DMS153 treated with DMSO at 0.1 percent for 48 hours (cell line): ENCODE results near the gene RASGRP2.

Experiments
- DNase-seq: peaks from one replicate; lab custom pipeline; 2025; ENCODE audit not compliant: unreplicated experiment; lab: John Stamatoyannopoulos, UW

The RASGRP2 gene

DNA sequence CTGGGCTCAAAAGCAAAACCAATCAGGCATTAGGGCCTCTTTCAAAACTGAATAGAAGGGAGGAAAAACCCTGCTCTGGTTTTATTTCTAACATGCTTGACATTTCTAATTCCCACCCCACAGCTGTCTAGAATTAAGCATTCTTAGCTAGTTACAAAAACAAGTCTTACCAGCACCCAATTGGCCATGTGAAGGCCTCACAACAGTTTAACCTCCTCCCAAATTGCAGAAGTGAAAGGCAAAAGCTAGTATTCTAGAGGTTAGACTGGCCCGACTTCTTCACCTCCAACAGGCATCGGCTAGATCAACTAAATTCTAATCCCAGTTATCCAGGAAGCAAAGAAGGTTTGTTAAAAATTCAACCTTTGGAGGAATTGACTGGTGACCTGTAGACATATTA, 27.9 kb upstream of the RASGRP2 start:
- no peak for DNase-seq

- DNase-seq = no peak
These were observed 26.2 kb upstream of the RASGRP2 start for GRCh38 chr11:64770120-64770519.

GRCh38 chr11:64769283-64769682, 25.3 kb upstream of the RASGRP2 start:
- DNase-seq = no peak

GRCh38 chr11:64768300-64768694, 24.4 kb upstream of the RASGRP2 start:
- no peak for DNase-seq

DNA sequence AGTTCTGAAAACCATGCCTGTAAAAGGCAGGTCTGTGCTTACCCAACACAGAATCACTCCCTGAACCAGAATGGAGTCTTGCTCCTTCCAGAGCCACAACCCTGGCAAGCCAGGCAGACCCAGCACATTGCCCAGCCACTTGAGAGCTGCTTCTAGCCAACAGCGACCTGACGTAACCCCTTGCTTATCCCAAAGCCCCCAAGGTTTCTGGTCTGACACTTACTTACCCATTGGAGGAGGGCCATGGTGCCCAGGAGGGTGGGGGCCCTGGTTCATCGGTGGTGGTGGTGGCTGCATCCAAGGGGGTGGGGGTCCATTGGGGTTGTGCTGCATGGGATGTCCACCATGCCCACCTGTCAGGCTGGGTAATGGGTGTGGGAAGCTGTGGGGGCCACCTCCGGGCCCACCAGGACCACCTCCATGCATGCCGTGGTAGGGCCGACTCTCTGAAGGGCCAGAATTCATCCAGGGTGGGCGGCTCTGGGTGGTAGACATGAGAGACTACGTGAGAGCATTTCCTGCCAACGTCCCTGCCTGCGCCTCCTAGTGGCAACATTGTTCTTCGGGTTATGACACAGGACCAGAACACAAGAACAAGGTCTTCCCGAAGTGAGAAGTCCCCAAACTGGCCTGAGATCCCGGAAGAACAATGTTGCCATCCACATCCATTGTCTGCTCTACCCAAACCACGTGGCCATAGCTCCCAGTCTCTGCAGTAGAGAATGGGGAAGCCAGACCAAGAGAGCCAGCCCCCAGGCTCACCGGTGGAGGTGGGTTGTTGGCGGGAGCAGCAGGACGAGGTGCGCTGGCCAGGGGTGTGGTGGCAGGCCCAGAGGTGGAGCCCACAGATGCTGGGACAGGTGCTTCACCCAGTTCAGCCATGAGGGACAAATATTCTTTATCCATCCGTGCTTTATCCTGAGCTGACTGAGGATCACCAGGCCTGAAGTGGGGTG, 23.7 kb upstream of the RASGRP2 start:
- no peak for DNase-seq

DNA sequence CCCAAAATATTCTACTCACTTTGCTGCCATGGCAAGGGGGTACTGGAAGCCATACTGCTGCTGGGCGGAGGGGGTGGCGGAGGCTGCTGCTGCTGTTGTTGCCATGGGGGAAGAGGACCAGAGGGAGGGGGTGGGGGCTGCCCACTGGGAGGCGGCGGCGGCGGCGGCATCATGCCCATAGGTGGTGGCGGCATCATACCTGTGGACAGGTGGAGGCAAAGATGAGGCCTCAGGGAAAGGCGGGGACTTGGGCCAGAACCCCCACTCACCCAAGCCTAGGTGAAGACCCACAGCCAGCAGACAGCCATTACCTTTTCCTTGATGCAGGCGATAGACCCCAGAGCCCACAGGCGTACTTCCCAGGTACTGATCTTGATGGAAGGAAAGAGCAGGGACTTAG, 22.9 kb upstream of the RASGRP2 start:
- DNase-seq = no peak

GRCh38 chr11:64765851-64766665, 22.1 kb upstream of the RASGRP2 start:
- DNase-seq = no peak

GRCh38 chr11:64765291-64765850, 21.4 kb upstream of the RASGRP2 start:
- DNase-seq = no peak

- DNase-seq = no peak
These were observed 20.8 kb upstream of the RASGRP2 start for GRCh38 chr11:64764753-64765152.

DNA sequence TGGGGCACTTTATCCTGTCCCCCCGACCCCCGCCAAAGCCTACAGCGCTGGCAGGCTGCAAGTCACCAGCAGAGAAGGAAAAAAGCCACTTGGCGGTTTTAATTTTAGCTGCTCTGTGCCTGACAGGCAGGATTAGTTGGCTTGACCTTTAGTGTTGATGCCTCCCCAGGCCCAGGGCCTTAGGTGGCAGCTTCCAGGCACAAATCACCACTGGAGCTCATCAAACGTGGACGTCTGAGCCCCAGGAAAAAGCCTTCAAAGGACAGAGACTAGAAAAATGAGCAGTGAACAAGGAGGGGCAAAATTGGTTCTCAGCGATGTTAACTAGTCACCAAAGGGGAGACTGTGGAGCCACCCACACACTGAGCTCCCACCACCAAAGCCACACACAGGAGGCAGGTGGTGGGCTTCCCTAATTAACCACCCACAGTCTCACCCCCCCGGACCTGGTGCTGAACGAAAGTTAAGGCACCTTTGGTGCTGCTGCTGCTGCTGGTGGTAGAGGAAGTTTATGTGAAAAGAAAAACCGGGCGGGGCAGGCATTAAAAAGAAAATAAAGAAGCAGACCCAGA, 20.2 kb upstream of the RASGRP2 start:
- DNase-seq = no peak

- DNase-seq = no peak
These were observed 19.6 kb upstream of the RASGRP2 start for GRCh38 chr11:64763526-64764039.

- no peak for DNase-seq
These were observed 19.0 kb upstream of the RASGRP2 start for GRCh38 chr11:64762674-64763525.

- no peak for DNase-seq
These were observed 18.3 kb upstream of the RASGRP2 start for GRCh38 chr11:64762277-64762673.

DNA sequence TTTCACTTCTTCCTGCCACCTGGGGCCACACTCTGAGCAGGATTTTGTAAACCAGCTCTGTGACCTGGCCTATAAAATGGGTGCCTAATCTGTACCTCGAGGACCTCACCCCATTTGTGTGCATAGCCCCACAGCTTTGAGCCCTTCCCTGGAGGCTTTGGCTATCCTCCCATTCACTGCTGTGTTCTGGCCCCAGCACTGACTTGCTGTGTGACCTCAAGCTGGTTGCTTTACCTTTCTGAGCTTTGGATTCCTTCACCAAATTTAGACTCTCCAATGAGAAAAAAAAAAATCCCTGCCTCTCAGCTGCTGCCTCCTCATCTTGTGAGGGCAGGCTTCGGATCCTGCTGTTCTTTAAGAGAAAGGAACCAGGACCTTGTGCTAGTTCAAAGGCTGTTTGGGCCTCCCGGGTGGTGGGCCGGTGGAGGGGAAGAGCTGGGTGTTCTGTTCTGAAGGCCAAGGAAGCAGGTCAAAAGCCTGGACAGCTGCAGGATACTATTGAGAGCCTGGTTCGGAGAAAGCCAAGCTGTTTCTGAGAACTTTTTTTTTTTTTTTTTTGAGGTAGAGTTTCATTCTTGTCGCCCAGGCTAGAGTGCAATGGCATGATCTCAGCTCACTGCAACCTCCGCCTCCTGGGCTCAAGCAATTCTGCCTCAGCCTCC, 16.9 kb upstream of the RASGRP2 start:
- no peak for DNase-seq

DNA sequence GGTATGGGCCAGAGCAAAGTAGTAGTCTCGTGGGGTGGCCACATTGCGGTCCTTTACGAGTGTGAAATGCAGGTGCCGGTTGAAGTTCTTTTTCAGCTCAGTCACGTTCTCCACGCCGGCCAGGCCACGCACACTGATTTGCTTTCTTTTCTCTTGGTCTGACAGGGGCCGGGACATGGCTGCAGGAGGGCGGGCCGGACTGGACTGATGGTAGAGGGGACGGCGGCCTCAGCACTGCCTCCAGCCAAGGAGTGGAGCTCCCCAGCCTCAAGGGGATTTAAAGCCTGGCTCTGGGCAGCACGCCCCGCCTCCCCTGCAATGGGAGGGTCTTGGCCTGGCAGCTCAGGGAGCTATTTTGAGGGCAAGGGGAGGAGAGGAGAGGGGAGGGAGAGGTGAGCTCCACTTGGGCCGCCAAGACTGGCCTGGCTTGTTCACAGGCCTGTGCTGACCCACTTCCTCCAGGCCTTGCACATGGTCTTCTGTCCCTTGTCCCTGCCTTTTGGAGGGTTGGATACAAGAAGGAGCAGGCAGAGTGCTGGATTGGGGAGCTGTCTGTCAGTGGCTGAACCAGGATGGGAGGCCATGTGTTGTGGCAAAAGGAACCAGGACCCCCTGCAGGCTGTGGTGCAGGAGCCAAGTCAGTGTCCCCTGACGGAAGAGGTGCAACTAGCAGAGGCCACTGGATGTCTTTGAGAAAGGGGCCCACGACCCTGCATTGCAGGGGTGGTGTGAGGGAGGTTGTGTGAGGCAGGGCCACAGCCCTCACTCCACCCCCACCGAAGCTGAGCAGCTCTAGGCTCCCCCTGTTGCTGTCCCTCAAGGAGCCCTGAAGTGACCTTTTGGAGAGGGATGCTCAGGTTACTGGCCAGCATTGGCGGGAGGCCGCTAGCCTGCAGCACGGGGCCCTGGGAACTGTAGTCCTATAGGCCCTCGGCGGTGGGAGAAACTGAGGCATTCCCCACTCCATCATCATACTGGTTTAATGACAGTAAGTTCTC, 16.1 kb upstream of the RASGRP2 start, which contains the start of gene PYGM:
Gene PYGM, minus strand, starts transcription at position 253 of the 998 bp plus-strand sequence. Its CDS starts 76 bp downstream, at position 177.
- DNase-seq = no peak

GRCh38 chr11:64759131-64759721, 15.3 kb upstream of the RASGRP2 start:
- DNase-seq = no peak

GRCh38 chr11:64758330-64759079, 14.6 kb upstream of the RASGRP2 start:
- no peak for DNase-seq
